HG02763 (cell line): ENCODE measurements around the gene USP28.
"Not testable (repeated sequence)": the region's sequence is repeated elsewhere in the genome, so short reads cannot be mapped to it uniquely, and the experiment has no call there.

Experiments used
- ATAC-seq: cut with Tn5 transposase; IDR thresholded peaks from one replicate; pipeline ENCODE4 v1.9.1; 2021; ENCODE audit warnings: mild to moderate bottlenecking, moderate library complexity; ENCODE audit not compliant: unreplicated experiment

Gene USP28, protein sequence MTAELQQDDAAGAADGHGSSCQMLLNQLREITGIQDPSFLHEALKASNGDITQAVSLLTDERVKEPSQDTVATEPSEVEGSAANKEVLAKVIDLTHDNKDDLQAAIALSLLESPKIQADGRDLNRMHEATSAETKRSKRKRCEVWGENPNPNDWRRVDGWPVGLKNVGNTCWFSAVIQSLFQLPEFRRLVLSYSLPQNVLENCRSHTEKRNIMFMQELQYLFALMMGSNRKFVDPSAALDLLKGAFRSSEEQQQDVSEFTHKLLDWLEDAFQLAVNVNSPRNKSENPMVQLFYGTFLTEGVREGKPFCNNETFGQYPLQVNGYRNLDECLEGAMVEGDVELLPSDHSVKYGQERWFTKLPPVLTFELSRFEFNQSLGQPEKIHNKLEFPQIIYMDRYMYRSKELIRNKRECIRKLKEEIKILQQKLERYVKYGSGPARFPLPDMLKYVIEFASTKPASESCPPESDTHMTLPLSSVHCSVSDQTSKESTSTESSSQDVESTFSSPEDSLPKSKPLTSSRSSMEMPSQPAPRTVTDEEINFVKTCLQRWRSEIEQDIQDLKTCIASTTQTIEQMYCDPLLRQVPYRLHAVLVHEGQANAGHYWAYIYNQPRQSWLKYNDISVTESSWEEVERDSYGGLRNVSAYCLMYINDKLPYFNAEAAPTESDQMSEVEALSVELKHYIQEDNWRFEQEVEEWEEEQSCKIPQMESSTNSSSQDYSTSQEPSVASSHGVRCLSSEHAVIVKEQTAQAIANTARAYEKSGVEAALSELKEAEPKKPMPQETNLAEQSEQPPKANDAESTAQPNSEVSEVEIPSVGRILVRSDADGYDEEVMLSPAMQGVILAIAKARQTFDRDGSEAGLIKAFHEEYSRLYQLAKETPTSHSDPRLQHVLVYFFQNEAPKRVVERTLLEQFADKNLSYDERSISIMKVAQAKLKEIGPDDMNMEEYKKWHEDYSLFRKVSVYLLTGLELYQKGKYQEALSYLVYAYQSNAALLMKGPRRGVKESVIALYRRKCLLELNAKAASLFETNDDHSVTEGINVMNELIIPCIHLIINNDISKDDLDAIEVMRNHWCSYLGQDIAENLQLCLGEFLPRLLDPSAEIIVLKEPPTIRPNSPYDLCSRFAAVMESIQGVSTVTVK

DNA sequence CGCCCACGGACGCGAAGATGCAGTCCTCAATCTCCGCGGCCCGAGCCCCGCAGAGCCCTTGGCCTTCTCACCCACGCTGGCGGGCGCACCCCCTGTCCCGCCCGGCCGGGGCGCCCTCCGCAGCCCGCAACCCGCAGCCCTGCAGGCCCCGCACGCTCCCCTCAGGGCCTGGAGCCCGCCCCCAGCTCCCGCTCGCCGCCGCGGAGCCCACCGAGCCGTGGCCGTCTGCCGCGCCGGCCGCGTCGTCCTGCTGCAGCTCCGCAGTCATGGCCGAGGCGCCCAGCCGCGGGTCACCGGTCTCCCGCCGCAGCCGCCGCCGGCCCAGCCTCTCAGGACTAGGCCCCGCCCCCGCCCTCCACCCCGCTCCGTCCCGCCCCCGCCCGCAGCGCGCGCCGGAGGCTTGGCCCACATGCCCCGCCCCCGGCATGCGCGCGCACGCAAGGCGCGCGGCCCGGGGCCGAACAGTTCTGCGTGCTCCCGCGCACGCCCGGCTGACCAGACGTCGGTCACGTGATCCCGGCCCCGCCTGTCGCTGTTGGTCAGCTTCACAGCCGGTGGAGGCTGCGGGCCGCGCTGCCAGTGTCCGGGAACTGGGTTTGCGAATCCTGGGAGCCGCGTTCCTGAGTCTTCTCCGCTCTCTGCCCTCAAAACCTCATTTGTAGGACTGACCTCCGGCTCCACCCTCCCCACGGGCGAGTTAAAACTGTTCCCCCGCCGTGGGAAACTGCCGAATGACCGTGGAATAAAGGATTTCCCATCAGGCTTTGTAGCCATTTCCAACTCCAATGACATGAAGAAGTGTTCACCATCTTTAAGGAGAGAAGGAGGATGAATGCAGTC lies at the start of gene USP28:
TSS of gene USP28 (minus strand) at position 339 of the 840 bp plus-strand sequence. CDS start at position 268, 71 bp downstream.
- peak; percentile 81 for ATAC-seq

DNA sequence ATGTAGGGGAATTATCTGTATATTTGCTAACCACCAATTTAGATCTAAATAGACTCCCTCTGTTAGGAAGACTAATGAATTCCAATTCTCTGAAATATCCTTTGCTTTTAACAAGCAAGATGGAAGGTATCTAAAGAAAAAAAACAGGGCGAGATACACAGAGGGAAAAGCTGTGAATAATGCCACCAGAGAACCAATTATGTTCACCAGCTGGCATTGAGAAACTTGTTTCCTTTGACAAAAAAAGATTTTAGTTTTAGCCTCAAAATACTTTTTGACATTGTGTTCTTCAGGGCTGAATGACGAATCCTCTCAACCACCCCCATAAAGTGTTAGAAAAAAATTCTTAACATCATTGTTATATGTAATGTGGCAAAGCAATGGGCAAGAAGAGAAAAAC lies 48.2 kb upstream of the USP28 start:
- ATAC-seq, result no peak

GRCh38 chr11:113911491-113911890 lies 36.1 kb upstream of the USP28 start:
- not testable (repeated sequence) for ATAC-seq

GRCh38 chr11:113908098-113908497 lies 32.7 kb upstream of the USP28 start:
- no peak for ATAC-seq

- ATAC-seq, result no peak
Observed at GRCh38 chr11:113907681-113908080, 32.3 kb upstream of the USP28 start.

DNA sequence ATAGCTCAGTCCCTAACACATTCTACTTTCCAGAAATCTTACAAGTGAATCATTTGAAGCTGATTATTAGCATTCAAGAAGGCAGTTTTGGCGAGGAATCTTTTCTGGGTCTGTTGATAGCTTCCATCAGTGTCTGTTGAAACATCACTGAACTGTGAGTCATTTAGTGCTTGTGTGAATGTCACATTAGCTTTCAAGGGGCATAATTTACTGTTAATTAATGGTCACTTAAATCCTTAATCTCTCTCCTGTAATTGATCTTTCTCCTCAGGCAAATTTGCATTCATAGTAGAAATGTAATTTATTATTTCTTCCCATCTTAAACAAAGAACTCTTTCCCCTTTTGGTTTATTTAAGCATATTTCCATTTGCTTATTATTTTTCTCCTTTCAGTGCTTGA lies 31.8 kb upstream of the USP28 start:
- no peak for ATAC-seq

DNA sequence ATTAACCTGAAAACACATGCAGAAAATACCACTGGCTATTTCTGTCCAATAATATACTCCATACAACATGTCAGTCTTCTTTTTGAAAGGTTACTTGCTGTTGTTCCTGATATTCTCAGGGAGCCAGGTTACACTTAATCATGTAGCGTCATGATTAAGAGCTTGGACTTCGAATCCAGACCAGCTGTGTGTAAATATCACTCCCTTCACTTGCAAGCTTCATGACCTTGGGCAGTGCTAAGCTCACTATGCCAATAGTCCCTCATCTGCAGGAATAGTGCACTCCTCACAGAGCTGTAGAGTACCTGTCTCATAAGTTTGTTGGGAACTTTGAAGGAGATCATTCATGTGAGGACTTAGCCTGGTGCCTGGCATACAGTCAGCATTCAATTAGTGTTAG lies 31.1 kb upstream of the USP28 start:
- ATAC-seq, result no peak

- no peak for ATAC-seq
Observed at GRCh38 chr11:113906038-113906437, 30.7 kb upstream of the USP28 start.

DNA sequence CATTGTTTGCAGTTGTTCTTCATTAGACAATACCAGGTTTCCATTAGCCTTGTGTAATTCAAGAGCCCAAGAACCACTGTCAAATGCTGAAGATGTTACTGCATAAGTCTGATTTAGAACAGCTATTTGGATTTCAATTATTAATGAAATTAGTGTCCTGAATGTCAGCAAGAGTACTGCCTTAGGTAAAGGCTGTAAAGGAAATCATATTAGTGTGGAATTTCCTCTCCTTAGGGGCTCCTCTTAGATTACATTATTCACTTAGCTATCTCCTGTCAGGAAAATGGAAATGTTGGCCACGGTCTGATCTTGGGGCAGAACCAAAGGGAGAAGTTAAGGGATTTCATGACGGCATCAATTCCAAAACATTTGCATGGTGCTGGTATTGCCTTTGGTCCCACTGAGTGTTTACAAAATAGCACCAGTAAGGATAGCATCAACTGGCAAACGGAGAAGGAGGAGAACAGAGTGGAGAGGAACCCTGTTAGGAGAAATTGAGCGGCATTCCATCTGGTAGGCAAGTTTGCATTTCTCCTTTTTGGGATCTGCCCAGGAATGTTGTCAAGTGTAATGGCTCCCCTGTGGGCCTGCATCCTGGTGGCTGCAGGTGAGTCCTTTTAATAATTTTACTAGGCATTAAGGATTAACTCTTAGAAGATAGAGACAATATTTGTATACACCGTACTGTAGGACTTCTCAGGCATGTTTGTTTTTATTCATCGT lies 29.2 kb upstream of the USP28 start, which contains the start of gene HTR3B:
TSS of gene HTR3B (plus strand) at position 418 of the 723 bp plus-strand sequence. CDS start at position 556, 138 bp downstream.
- no peak for ATAC-seq

- no peak for ATAC-seq
Observed at GRCh38 chr11:113901141-113901540, 25.8 kb upstream of the USP28 start.

DNA sequence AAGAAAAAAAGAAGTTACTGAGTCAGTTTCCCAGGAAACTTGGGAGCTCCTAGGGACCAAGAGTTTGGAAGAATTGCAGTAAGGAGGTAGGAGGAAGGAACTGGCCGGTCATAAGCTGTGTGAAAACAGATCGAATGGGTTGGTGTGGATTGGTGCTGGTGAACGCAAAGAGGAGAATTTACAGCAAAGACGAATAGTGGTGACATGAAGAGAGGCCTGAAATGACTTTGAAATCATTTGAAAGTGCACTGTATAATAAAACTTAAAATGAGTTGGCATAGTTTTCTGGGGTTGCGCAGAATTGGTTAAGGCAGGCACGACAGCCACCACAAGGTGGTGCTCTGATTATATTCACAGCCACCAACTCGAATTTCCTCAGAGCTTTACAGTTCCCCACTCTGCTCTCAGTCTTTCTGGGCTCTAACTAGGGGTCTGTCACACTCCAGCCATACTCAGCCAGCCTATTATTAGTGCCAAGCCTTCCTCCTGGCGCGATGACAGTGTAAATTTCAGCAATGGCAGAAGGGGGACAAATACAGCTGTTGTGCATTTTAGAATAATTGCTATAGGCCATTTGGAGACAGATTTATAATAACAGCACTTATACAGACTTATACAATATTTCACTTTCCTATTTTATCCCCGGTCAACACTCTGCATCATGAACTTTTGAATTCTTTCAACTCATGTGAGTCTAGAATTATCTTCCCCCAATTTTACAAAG lies 20.9 kb upstream of the USP28 start:
- no peak for ATAC-seq

DNA sequence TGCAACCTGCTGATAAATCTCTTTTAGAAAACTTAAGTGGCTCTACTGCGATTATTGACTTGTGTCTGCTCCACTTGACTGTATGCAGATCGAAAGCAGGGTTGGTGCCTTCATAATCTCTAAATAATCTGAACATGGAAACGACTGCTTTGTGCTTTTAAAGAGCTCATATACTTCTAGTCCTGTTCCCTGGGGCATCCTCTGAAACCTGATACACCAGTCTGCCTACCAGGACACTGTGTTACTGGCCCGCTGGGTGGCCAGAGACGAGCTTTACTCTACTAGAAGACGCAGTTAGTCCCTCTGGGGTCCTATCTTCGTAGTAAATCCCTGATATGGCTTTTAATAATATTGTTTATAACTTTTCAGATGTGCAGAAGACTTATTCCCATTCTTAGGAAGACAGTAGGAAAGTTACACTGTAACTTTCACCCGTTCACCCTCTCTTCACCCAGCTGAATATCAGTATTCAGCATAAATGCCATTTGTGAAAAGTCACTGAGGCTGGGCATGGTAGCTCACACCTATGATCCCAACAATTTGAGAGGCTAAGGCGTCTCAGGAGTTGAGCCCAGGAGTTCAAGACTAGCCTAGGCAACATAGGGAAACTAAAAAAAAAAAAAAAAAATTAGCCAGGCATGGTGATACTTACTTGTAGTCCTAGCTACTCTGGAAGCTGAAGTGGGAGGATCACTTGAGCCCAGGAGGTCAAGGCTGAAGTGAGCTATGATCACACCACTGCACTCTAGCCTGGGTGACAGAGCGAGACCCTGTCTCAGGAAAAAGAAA lies 20.2 kb upstream of the USP28 start:
- ATAC-seq, result no peak

DNA sequence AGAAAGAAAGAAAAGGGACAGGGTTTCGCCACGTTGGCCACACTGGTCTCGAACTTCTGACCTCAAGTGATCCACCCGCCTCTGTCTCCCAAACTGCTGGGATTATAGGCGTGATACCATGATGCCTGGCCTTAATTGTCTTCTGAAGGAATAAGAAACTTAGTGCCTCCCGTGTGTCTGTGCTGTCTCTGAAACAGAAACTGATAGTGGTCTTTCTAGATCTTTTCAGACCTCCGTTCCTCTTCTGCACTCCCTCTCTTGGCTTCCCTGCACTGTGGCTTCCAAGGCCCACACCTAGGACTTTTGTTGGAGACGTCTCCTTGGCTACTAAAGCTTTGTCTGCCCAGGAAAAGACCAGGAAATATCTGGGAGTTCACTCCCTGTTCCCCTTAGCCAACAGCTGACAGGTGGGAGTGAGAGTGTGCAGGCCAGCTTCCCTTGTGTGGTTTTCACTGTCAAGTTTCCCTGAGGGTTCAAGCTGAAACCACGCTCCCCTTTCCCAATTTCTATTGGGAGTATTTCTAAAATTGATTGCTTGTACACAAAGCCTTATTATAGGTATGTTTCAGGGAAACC lies 19.1 kb upstream of the USP28 start:
- ATAC-seq, result peak; percentile 64

GRCh38 chr11:113888848-113889247 lies 13.5 kb upstream of the USP28 start:
- ATAC-seq, result no peak

GRCh38 chr11:113885897-113886296 lies 10.5 kb upstream of the USP28 start:
- ATAC-seq, result no peak

GRCh38 chr11:113884361-113884836 lies 9.0 kb upstream of the USP28 start:
- ATAC-seq, result no peak

- ATAC-seq, result no peak
Observed at GRCh38 chr11:113881856-113882255, 6.5 kb upstream of the USP28 start.

DNA sequence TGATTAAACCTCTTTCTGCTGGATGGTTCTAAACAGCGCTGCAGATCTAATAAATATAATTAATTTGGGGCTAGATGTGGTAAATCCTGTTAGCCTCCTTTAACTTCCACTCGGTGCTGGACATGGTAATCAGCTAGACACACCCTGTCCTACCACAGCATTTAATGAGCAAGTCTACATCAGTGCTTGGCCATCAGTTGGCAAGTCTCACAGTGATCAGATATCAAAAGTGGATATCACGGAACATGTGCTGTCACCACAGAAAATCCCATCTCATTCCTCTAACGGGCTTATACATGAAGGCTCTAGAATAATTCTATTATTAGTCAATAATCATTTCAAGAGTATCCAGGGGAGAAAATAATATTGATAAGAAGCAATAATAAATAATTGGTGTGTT lies 5.6 kb upstream of the USP28 start:
- no peak for ATAC-seq
